A673 (cell line): ENCODE data around the gene ASPDH.

ENCODE experiments used
- EZH2 ChIP-seq: fragments of 200-600 bp; sonication (generic); IDR thresholded peaks from 2 replicates; pipeline ENCODE4 v1.6.1; 2017; ENCODE audit warnings: borderline replicate concordance, low read depth, mild to moderate bottlenecking, mixed read lengths, antibody characterized with exemption, low read length; ENCODE audit not compliant: poor library complexity, severe bottlenecking
- TF ChIP-seq, protein P1 (sequence below): fragments of 300-800, 200-600 bp; sonication (generic); conservative IDR thresholded peaks from 2 replicates; pipeline ENCODE4 v1.5.1; 2017; ENCODE audit warnings: low read depth, mild to moderate bottlenecking, antibody characterized with exemption, low read length, moderate library complexity, mixed read lengths

DNA sequence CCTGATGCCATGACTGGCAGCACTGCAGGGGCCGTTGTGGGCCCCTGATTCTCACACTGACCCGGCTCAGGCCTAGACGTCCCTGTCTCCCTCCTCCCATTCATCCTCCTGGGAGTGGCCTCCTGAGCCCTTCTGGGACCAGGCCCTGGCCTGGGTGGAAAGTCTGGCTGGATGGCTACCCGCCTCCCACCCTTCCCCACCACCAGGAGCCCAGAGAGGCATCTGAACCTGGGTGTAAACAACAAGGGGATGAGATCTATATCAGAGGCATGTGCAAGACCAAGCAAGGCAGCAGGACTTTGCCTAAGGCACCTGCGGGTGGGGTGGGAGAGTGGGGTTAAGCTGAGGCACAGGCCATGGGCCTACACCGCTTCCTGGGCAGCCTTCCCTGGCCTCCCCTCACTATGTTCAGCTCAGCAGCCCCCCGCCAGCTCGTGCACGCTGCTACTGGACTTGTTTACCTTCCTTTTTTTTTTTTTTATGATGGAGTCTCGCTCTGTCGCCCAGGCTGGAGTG lies 22.0 kb upstream of the ASPDH start:
- TF ChIP-seq, protein P1, sequence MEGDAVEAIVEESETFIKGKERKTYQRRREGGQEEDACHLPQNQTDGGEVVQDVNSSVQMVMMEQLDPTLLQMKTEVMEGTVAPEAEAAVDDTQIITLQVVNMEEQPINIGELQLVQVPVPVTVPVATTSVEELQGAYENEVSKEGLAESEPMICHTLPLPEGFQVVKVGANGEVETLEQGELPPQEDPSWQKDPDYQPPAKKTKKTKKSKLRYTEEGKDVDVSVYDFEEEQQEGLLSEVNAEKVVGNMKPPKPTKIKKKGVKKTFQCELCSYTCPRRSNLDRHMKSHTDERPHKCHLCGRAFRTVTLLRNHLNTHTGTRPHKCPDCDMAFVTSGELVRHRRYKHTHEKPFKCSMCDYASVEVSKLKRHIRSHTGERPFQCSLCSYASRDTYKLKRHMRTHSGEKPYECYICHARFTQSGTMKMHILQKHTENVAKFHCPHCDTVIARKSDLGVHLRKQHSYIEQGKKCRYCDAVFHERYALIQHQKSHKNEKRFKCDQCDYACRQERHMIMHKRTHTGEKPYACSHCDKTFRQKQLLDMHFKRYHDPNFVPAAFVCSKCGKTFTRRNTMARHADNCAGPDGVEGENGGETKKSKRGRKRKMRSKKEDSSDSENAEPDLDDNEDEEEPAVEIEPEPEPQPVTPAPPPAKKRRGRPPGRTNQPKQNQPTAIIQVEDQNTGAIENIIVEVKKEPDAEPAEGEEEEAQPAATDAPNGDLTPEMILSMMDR = no peak
- no peak for TF ChIP-seq EZH2
